Measurements from ENCODE around the gene IDH3B. TPM values are rescaled to one million over a fixed set of nuclear protein-coding genes. Genes with fewer than 3 reads are reported as not detected.

The IDH3B gene
- total and polyA plus RNA-seq, 8 donors = 27.3 to 83.3 (median 34.8) TPM

- FAIRE-seq = no peak
- intact Hi-C loops (cut with DNase I) = no loop called here
- Histone ChIP-seq H3K36me3 (no peaks in the 10 kb centered on the region), H3K4me3 (no peak overlapping the region), H3K27me3 (no peaks in the 10 kb centered on the region), H3K4me1 (no peaks in the 10 kb centered on the region), H3K9me3 (no peaks in the 10 kb centered on the region), H3K27ac (no peak overlapping the region)
- no peak for TF ChIP-seq CTCF (IDR thresholded peaks at IDR 0.05)
- DNase-seq = no peak
- ATAC-seq = peak in 2 of 4 donors; percentile 34 to 38
- 39 to 50% methylated on average over 2 of the region's 2 CpGs for WGBS, 2 donors
Measured at GRCh38 chr20:2625062-2625461, 39.0 kb downstream of the IDH3B start.

- H3K9me3 ChIP-seq = no peaks in the 10 kb centered on the region
- DNase-seq (no peak), FAIRE-seq (no peak), ATAC-seq (peak in 2 of 4 donors; percentile 35 to 40)
- WGBS, 2 donors = 56 to 65% methylated on average over 4 of the region's 4 CpGs
- intact Hi-C loops (cut with DNase I) = no loop called here
- no peaks in the 10 kb centered on the region for H3K27me3 ChIP-seq
- no peak overlapping the region for H3K27ac ChIP-seq
- no peak overlapping the region for H3K4me3 ChIP-seq
- no peaks in the 10 kb centered on the region for H3K36me3 ChIP-seq
- TF ChIP-seq CTCF (IDR thresholded peaks at IDR 0.05) = no peak
- no peaks in the 10 kb centered on the region for H3K4me1 ChIP-seq
Measured at GRCh38 chr20:2624190-2624589, 39.8 kb downstream of the IDH3B start.

GRCh38 chr20:2619961-2620595 is 43.9 kb downstream of the IDH3B start:
- H3K4me3 ChIP-seq = no peak overlapping the region
- H3K36me3 ChIP-seq = no peaks in the 10 kb centered on the region
- H3K9me3 ChIP-seq = no peaks in the 10 kb centered on the region
- DNase-seq (no peak), FAIRE-seq (no peak), ATAC-seq (no peak)
- H3K4me1 ChIP-seq = no peaks in the 10 kb centered on the region
- no peak for TF ChIP-seq CTCF (IDR thresholded peaks at IDR 0.05)
- intact Hi-C loops (cut with DNase I) = no loop called here
- 72 to 87% methylated on average over 3 of the region's 3 CpGs for WGBS, 2 donors
- no peak overlapping the region for H3K27ac ChIP-seq
- no peaks in the 10 kb centered on the region for H3K27me3 ChIP-seq

GRCh38 chr20:2619337-2619736 is 44.7 kb downstream of the IDH3B start:
- Histone ChIP-seq H3K36me3 (no peaks in the 10 kb centered on the region), H3K4me1 (no peaks in the 10 kb centered on the region), H3K4me3 (no peak overlapping the region), H3K9me3 (no peaks in the 10 kb centered on the region), H3K27ac (no peak overlapping the region), H3K27me3 (no peaks in the 10 kb centered on the region)
- 64 to 75% methylated on average over 2 of the region's 2 CpGs for WGBS, 2 donors
- no peak for FAIRE-seq
- no peak for TF ChIP-seq CTCF (IDR thresholded peaks at IDR 0.05)
- intact Hi-C loops (cut with DNase I) = no loop called here
- no peak for ATAC-seq
- no peak for DNase-seq

GRCh38 chr20:2618815-2619214 is 45.2 kb downstream of the IDH3B start:
- no peaks in the 10 kb centered on the region for H3K9me3 ChIP-seq
- no peak overlapping the region for H3K27ac ChIP-seq
- no peaks in the 10 kb centered on the region for H3K36me3 ChIP-seq
- no peak for TF ChIP-seq CTCF (IDR thresholded peaks at IDR 0.05)
- FAIRE-seq = no peak
- no peaks in the 10 kb centered on the region for H3K4me1 ChIP-seq
- no peaks in the 10 kb centered on the region for H3K27me3 ChIP-seq
- ATAC-seq = no peak
- 69 to 78% methylated on average over 6 of the region's 6 CpGs for WGBS, 2 donors
- intact Hi-C loops (cut with DNase I) = no loop called here
- DNase-seq = no peak
- H3K4me3 ChIP-seq = no peak overlapping the region
